Kidney epithelial cell (primary cell): ENCODE measurements around the gene THBD. TPM values are rescaled to one million over a fixed set of nuclear protein-coding genes. Genes with fewer than 3 reads are reported as not detected.
A peak's percentile ranks its signal among the peaks of the same experiment; 100 is the strongest.

ENCODE experiments used
- DNase-seq: peaks from one replicate; pipeline ENCODE4 v3.0.0-alpha.2; 2010; ENCODE audit warnings: low read depth
- H3K27me3 ChIP-seq: 2 replicates; pipeline ENCODE4 v1.6.0; 2011; ENCODE audit warnings: low read length; ENCODE audit not compliant: control insufficient read depth, insufficient read depth
- H3K36me3 ChIP-seq: 2 replicates; pipeline ENCODE4 v1.5.1; 2011; ENCODE audit warnings: low read length; ENCODE audit not compliant: control insufficient read depth, insufficient read depth
- H3K4me3 ChIP-seq: 2 replicates; pipeline ENCODE4 v1.5.1; 2011; ENCODE audit warnings: low read depth, mild to moderate bottlenecking, control low read depth, low read length
- CTCF ChIP-seq: IDR thresholded peaks from 2 replicates; pipeline ENCODE4 v1.5.1; 2011; ENCODE audit warnings: mild to moderate bottlenecking, moderate library complexity, low read length, control low read depth, inconsistent platforms; ENCODE audit not compliant: insufficient read depth, poor library complexity, severe bottlenecking
- total RNA-seq: library from RNA; depleted of rRNA; stranded (reverse); fragments of >200 nt; gene quantifications from 2 replicates; pipeline ENCODE4 v1.2.3, GENCODE V29; 2015

Gene THBD, protein sequence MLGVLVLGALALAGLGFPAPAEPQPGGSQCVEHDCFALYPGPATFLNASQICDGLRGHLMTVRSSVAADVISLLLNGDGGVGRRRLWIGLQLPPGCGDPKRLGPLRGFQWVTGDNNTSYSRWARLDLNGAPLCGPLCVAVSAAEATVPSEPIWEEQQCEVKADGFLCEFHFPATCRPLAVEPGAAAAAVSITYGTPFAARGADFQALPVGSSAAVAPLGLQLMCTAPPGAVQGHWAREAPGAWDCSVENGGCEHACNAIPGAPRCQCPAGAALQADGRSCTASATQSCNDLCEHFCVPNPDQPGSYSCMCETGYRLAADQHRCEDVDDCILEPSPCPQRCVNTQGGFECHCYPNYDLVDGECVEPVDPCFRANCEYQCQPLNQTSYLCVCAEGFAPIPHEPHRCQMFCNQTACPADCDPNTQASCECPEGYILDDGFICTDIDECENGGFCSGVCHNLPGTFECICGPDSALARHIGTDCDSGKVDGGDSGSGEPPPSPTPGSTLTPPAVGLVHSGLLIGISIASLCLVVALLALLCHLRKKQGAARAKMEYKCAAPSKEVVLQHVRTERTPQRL
- total RNA-seq: 17.1 and 19.9 TPM in 2 replicates

GRCh38 chr20:23049201-23050075 lies at the start of gene THBD:
TSS of gene THBD (minus strand) at chr20:23049672. CDS start at chr20:23049504, 168 bp downstream.
- peak within 1 kb of the TSS; percentile 42 for H3K4me3 ChIP-seq
- peaks cover 29% of the 10 kb centered on the region for H3K27me3 ChIP-seq
- no peak for TF ChIP-seq CTCF
- no peak for DNase-seq
- H3K36me3 ChIP-seq: no peaks in the 10 kb centered on the region

- DNase-seq: no peak
- TF ChIP-seq CTCF: no peak
- H3K4me3 ChIP-seq: no peak overlapping the region
- no peaks in the 10 kb centered on the region for H3K36me3 ChIP-seq
- peaks cover 2% of the 10 kb centered on the region for H3K27me3 ChIP-seq
Observed at GRCh38 chr20:23097636-23098580, 48.4 kb upstream of the THBD start.

GRCh38 chr20:23096986-23097520 lies 47.6 kb upstream of the THBD start:
- TF ChIP-seq CTCF: no peak
- DNase-seq: no peak
- no peak overlapping the region for H3K4me3 ChIP-seq

GRCh38 chr20:23096097-23096496 lies 46.6 kb upstream of the THBD start:
- DNase-seq: no peak
- TF ChIP-seq CTCF: no peak
- peaks cover 2% of the 10 kb centered on the region for H3K27me3 ChIP-seq

More at GRCh38 chr20:23096986-23097520, 47.6 kb upstream of the THBD start:
- Histone ChIP-seq H3K36me3 (no peaks in the 10 kb centered on the region), H3K27me3 (peaks cover 2% of the 10 kb centered on the region)

DNA sequence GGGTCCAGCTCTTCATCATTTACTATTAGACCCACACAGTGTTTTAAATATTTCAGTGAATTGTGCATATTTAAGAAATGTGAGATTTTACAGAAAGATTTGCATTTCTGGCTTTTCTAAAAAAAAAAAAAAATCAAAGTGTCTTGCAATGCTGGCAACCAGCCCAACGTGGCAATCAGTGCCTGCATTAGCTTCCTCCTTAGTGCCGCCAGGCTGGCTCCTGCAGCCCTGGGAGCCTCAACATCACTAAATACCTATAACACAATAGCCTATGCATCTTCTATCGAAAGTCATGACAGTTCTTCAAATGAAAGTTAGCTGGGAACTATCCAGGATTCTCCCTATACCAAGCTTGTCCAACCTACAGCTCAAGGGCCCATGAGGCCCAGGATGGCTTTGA lies 46.0 kb upstream of the THBD start:
- TF ChIP-seq CTCF: no peak
- Histone ChIP-seq H3K27me3 (peaks cover 2% of the 10 kb centered on the region), H3K4me3 (no peak overlapping the region), H3K36me3 (no peaks in the 10 kb centered on the region)
- no peak for DNase-seq

More at GRCh38 chr20:23096097-23096496, 46.6 kb upstream of the THBD start:
- H3K4me3 ChIP-seq: no peak overlapping the region
- H3K36me3 ChIP-seq: no peaks in the 10 kb centered on the region
